NCI-H510A (cell line): ENCODE measurements around the gene MGME1.

Source experiments
- DNase-seq: peaks from one replicate; lab custom pipeline; 2025; lab: John Stamatoyannopoulos, UW

The MGME1 gene

GRCh38 chr20:17968366-17969277 lies at the start of gene MGME1, which contains the start of gene SNX5:
TSS of gene MGME1 (plus strand) at chr20:17969018. CDS start at chr20:17969860, 842 bp downstream.
TSS of gene SNX5 (minus strand) at chr20:17968794. CDS start at chr20:17968425, 369 bp downstream.
- DNase-seq, result peak; percentile 99

DNA sequence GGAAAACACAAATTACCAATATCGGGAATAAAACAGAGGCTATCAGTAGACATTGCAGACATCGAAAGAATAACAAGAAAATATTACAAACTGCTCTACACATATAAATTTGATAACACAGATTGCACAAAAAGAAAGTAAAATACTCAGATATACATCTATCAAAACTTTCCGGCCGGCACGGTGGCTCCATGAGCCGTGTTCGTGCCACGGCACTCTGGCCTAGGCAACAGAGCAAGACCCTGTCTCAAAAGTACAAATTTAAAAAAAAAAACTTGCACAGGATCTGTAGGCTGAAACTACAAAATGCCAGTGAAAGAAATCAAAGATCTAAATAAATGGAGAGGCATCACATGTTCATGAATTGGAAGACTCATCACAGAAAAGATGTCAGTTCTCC lies 49.7 kb upstream of the MGME1 start:
- DNase-seq, result no peak

- DNase-seq, result no peak
These were observed 47.0 kb upstream of the MGME1 start for GRCh38 chr20:17921774-17922173.

DNA sequence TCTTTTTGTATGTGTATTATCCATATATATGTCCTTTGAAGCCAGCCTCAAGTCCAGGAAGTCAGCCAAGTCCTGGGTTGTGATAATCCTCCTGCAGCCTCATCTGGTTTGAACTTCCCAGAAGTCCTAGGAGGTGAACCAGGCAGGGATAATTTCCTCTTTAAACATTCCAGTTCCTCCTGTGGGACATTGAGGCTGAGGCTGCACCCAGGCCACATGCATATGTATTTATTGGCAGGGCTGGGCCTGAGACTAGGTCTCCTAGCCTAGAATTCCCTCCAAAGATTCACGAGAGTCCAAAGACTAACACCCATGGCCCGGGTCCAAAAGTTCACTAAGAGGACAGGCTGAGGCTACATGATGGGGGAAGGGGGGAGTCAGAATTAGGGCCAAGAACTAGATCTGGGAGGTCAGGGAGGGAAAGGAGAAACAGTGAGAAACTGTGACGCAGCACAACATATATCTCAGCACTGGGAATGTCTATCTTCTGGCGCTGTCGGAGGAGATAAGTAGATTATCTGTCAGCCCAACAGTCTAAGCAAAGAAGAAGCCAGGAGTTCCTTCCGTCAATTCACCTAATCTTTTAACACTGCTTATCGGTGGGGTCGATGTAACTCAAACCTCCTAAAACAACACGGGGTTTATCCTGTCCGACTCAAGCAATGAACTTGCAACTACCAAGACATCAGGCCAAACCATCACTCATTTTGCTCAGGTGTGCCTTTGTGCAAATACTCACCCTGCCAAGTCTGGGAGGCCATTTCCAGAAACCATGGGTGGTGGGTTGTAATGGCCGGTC lies 43.5 kb upstream of the MGME1 start:
- DNase-seq, result no peak

DNA sequence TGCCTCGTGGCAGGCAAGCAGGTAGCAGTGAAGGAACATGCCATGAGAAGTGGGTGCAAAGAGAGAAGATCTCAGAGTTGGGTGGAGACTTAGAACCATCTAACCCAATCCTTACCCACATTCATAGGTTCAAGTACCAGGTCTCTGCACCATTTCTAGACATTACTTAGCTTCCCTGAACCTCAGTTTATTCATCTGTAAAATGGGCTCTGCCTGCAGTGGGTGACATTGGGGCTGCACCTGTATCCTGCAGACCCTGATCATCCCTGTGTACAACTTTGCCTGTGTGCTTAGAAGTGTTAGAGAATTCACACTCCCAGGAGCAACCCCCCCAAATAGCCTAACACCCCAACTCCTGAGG lies 42.9 kb upstream of the MGME1 start:
- no peak for DNase-seq

DNA sequence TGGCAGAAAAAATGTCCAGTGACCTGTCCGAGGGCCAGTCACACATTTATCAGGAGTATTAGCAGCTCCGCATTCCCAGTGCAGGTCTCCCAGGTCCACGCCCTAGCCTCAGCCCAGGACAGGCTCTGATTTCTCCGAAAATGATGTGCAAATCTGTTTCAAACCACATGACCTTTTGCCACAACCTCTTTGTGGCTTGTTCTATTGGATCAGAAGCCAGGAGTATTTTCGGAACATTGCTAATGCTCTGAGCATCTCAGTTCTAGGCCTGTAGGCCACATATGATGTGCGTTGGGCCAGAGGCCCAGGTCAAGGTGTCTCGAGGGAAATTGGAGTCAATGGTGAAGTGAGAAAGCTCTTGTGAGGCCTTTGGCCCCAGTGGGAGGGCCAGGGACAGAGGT lies 40.6 kb upstream of the MGME1 start:
- no peak for DNase-seq

- peak; percentile 62 for DNase-seq
These were observed 40.0 kb upstream of the MGME1 start for GRCh38 chr20:17928633-17929311.

DNA sequence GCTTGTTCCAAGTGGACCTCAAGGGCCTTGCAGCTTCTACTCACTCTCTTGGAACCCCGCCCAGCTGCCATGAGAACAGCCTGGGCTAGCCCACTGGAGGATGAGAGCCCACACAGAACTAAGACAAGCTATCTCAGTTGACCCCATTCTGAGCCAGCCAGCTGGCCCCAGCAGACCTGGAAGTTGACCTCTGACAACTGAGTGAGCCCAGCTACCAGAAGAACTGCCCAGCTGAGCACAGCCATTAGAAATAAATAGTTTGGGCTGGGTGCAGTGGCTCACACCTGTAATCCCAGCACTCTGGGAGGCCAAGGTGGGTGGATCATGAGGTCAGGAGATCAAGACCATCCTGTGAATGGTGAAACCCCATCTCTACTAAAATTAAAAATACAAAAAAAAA lies 37.3 kb upstream of the MGME1 start:
- no peak for DNase-seq

- DNase-seq, result no peak
These were observed 36.4 kb upstream of the MGME1 start for GRCh38 chr20:17932396-17932795.

DNA sequence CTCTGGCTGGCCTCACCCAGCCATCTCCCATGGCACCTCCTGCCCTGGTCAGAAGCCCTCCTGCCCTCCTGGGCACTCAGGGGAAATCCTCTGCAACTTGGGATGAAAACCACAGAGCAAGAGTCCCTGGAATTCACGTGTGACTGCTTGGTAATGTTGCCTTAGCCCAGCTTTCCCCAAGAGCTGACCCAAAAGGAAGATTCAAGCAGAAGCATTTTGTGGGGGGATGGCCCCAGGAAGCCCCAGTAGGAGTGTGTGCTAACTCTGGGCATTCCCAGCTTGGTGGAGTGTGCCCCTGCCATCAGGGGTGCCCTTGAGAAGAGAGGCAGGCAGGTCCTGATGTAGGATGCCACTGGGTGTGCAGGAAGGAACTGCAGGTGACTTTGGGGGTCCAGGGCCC lies 35.7 kb upstream of the MGME1 start:
- no peak for DNase-seq

GRCh38 chr20:17933711-17934110 lies 35.1 kb upstream of the MGME1 start:
- DNase-seq, result no peak

GRCh38 chr20:17934141-17934862 lies 34.5 kb upstream of the MGME1 start:
- DNase-seq, result no peak

DNA sequence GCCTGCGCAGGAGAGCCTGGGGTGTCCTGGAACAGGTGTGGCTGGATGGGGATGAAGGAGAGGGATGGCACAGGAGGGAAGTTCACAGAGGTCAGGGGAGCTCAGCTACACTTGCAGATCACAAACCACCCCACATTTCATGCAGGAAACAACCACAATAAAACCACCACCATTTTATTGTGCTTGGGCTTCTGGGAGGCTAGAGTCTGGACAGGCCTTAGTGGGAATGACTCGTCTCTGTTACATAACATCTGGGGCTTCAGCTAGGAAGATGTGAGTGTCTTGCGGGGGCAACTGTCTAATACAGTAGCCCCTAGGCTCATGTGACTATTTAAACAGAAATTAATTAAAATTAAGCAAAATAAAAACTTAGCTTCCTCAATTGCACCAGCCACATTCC lies 33.6 kb upstream of the MGME1 start:
- no peak for DNase-seq

DNA sequence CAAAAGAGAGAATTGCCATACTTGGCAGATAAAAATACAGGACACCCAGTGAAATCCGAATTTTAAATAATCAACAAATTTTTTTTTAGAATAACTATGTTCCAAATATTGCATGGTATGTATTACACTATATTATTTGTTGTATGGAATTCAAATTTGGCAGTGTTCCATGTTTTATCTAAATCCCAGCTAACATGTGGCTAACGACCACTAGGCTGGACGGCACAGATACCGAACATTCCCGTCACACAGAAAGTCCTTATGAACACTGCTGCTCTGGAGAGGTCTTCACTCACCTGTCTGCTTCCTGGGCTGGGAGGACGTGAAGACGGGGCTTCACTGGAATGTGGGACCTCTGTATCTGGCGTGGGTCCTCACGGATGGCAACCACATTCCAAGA lies 33.1 kb upstream of the MGME1 start:
- no peak for DNase-seq

- no peak for DNase-seq
These were observed 32.5 kb upstream of the MGME1 start for GRCh38 chr20:17936286-17936760.

DNA sequence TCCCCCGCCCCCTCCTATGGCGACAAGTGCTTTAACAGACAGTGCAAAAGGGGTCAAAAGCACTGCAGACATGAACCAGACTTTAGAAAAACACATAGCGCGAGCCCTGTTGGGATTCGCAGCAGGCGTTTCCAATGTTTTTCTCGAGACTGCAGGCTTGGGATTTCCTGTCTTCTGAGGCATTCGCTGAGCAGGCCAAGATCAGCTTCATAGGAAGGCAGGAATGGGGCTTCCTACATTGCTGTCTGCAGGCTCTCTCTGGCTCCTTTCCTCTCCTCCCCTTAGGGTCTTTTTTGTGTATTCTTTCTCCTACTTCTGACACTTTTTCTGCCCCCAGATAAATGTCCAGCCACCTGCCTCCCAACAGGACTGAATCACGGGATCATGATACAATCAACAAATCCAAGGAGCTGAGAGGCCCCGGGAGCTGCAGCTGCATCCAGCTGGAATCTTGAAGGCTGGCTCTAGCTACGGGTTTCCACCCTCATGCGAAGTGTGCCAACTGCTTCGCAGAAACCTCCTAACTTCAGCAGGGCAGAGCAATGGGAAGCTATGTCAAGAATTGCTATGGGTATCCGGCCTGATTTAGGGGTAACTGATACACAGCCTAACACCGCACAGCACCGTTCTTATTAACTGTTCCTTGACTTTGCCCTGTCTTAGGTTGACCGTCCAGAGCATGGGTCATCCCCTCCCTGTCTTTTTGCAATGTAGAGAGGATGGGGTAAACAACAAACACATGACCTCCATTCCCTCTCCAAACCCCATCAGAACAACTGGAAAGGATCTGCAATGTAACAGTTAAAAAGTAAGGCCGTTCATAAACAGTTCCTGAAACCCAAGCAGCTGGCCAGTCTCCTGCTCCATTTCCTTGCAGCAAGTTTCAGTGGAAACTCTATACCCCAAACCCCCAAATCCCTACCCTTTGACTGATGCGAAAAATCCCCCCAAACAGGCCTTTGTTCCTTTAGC lies 31.8 kb upstream of the MGME1 start:
- DNase-seq, result no peak

- peak; percentile 77 for DNase-seq
These were observed 29.8 kb upstream of the MGME1 start for GRCh38 chr20:17938871-17939619.

DNA sequence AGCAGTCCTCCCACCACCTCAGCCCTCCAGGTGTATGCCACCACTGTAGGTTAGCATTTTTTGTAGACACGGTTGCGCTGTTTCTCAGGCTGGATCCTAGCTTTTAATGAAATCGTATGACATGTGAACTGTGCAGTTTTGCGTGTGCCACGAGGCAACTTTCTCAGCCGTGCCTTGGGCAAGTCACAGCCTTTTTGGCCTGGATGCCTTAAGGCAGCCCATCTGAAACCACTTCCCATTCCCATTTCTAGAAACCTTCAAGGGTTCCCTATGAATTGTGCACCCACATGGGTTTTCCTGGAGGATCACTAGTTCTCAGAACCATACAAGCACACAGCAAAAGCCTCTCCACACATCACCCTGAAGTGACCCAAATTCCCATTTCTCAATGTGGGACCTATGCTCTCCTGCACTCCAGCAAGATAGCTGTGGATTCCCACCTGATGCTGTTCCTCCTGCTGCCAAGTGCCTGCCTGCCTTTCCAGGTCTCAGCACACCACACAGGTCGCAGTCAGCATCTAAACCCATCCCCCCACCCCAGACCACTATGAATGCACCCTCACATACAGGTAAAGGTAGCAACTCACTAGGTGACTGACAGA lies 29.1 kb upstream of the MGME1 start:
- DNase-seq, result no peak

DNA sequence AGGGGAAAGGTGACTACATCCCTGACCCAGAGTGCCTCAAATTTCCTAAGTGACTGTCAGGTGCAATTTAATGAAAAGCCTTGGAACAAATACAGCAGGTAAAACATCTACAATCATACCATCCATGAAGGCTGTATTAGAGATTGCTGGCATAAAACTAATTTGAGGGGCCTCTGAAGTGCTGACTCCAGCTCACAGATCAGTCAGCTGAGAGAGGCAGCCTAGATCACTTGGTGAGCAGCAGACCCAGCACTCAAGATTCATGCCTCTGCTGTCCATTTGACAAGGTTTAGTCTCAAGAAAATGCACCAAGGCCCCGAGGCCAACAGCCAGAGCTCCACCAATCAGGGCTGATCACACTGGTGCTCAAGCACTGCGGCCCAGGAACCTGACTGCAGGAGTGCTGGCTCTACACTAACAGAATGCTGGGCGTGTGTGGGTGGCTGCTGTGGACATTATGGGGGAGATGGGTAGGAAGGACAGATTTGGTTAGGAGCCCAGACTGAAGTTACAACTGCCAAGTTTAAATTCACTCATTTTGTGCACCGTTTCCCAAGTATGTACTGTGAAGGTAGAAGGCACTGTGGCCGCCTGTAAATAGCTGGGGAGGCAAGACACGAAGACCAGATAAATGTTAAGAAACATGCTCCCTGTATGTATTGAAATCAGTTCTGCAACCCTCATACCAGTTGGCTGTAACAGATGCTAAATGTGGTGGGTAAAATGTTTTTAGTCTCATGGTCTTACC lies 28.4 kb upstream of the MGME1 start:
- DNase-seq, result no peak
